HG03354 (cell line): ENCODE measurements around the gene ENOX1.

ENCODE experiments used
- ATAC-seq: cut with Tn5 transposase; IDR thresholded peaks from one replicate; pipeline ENCODE4 v1.9.1; 2021; ENCODE audit warnings: mild to moderate bottlenecking; ENCODE audit not compliant: unreplicated experiment, poor library complexity, severe bottlenecking

The ENOX1 gene

GRCh38 chr13:43686557-43686956, 100.2 kb downstream of the ENOX1 start:
- ATAC-seq = no peak

- no peak for ATAC-seq
These were observed 101.6 kb downstream of the ENOX1 start for GRCh38 chr13:43684963-43685725.

- no peak for ATAC-seq
These were observed 104.1 kb downstream of the ENOX1 start for GRCh38 chr13:43682701-43683100.

GRCh38 chr13:43676320-43676719, 110.5 kb downstream of the ENOX1 start:
- peak; percentile 91 for ATAC-seq

- no peak for ATAC-seq
These were observed 111.2 kb downstream of the ENOX1 start for GRCh38 chr13:43675577-43675976.

- no peak for ATAC-seq
These were observed 116.8 kb downstream of the ENOX1 start for GRCh38 chr13:43669964-43670363.

- no peak for ATAC-seq
These were observed 117.7 kb downstream of the ENOX1 start for GRCh38 chr13:43669101-43669500.

GRCh38 chr13:43666403-43666802, 120.4 kb downstream of the ENOX1 start:
- no peak for ATAC-seq

- ATAC-seq = no peak
These were observed 121.4 kb downstream of the ENOX1 start for GRCh38 chr13:43665388-43665787.

GRCh38 chr13:43664700-43665191, 122.0 kb downstream of the ENOX1 start:
- no peak for ATAC-seq

GRCh38 chr13:43663474-43664090, 123.2 kb downstream of the ENOX1 start:
- ATAC-seq = no peak

- ATAC-seq = no peak
These were observed 123.8 kb downstream of the ENOX1 start for GRCh38 chr13:43662976-43663375.

- no peak for ATAC-seq
These were observed 125.5 kb downstream of the ENOX1 start for GRCh38 chr13:43661161-43661830.

GRCh38 chr13:43657485-43657884, 129.3 kb downstream of the ENOX1 start:
- ATAC-seq = no peak

- no peak for ATAC-seq
These were observed 132.8 kb downstream of the ENOX1 start for GRCh38 chr13:43653980-43654379.

- ATAC-seq = no peak
These were observed 133.4 kb downstream of the ENOX1 start for GRCh38 chr13:43653395-43653794.

- ATAC-seq = no peak
These were observed 134.0 kb downstream of the ENOX1 start for GRCh38 chr13:43652760-43653159.

GRCh38 chr13:43650882-43651281, 135.9 kb downstream of the ENOX1 start:
- no peak for ATAC-seq

- ATAC-seq = no peak
These were observed 138.0 kb downstream of the ENOX1 start for GRCh38 chr13:43648733-43649132.

GRCh38 chr13:43647471-43647870, 139.3 kb downstream of the ENOX1 start:
- no peak for ATAC-seq

- no peak for ATAC-seq
These were observed 146.3 kb downstream of the ENOX1 start for GRCh38 chr13:43640476-43640875.
